Dedifferentiated amniotic fluid mesenchymal stem cell (primary cell): ENCODE results near the gene CYP19A1.

Source experiments
- DNase-seq: peaks from one replicate; pipeline ENCODE4 v3.0.0-alpha.2; 2016; ENCODE audit errors: extremely low spot score

Gene CYP19A1

DNA sequence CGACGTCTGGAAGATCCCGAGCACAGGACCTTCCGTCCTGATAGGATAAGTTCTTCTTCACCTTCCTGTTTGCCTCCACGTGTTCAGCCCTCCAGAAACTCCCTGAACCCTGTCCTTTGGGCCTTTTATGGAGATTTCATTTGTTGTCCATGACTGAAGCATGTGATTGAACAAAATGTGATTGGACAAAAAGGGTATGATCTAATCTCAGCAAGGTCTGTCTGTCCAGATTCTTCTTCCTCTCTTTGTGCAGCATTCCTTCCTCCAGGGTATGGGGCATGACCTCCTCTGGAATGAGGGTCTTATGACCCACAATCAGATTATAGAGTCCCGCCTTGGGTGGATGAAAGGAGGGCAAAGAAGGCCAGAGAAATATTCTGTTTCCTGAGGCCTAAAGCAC, at the start of gene CYP19A1:
TSS of gene CYP19A1 (minus strand) at position 101 of the 400 bp plus-strand sequence. CDS start 95,684 bp downstream, outside the sequence.
- no peak for DNase-seq

DNA sequence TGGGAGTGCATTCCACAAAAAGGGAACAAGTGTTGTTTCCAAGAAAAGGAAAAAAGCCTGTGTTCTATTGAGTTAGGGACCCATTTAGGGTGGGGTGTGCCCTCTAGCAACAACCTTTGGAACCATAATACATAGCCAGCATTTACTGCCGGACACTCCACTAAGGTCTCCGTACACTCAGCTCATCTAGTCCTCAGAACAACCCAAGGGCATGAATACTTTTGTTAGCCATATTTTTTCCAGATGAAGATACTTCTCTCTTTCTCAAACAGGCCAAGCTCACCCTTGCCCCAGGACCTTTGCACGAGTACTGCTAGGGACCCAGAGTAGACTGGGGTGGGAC, 49.3 kb upstream of the CYP19A1 start:
- no peak for DNase-seq

DNA sequence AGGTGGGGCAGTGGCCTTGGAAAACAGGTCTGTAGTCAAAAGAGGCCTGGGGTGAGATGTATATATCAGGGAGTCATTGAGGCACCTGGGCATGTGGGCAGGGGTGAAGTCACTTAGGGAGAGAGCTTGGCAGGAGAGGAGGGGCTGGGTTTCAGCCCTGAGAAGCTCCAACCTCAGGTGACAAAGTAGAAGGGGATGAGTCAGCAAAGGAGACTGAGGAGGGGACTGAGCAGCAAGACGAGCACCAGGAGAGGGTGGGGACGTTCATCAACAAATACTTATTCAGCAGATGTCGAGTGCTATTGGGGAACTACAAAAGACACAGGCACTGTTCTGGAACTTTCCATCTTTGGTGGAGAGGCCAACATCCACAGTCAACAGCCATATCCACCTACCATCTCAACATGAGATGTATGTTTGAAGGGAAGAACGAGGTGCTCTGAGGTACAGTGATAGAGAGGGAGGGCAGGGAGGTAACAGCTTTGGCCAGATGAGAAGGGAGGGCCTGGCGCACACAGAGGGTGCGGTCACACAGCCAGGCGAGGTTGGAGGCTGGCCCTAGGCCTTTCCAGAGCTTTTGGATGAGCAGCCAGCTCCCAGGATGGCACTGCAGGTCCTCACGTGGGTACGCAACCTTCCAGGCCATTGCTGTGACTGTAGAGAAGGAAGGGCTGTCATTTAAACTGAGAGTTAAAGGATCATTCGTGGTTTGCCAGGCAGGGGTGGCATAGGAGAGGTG, 48.7 kb upstream of the CYP19A1 start:
- DNase-seq = no peak

DNA sequence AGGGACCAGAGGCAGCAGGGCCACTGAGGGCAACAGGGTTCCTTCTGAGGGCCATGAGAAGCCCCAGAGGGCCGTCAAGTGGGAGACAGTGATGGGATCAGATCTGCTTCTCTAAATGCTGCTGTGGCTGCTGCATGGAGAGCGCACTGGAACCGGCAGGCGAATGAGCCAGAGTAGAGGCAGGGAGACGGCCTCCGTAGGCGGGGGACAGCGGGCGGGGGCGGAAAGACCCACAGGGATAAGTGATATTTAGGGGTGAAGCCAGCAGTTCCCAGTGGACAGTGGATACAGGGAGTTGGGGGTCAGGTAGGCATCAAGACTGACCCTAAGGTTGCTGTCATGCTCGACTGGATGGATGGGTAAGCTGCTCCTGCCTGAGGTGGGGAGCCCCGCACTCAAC, 48.1 kb upstream of the CYP19A1 start:
- DNase-seq = no peak

DNA sequence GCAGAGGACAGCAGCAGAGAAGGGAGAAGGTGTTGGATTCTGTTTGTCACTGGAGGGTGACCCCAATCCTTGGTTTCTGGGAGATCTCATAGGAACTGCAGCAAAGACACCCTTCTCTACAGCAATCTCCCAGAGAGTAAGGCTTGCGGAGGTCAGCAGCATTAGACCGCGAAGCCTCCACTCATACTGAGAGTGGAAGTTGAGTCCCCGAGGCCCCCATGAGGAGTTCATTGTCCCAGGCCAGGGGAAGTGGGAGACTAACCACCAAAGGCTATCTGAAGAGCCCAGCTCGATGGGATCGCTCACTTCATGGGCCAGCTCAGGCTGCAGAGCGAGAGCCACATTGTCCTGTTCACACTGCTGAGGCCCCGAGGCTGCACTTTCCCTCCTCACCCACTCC, 47.6 kb upstream of the CYP19A1 start:
- no peak for DNase-seq

DNA sequence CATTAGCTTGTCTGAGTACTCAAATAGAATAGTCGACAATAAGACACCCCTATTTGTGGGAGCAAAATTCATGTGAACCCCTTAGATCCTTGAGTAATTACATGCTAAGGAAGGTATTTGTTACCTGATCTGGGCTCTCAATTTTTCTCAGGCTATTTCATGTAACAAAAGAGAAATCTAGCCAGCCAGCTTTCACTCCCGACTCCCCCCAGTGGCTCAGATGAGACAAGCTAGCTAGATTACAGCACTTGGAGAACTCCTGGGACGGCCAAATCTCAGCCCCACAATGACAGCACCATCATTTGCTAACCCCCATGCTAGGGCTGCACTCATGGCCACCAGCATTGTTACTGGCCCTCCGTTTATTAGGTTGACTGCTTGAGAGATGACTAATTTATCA, 44.4 kb upstream of the CYP19A1 start:
- DNase-seq = peak; percentile 66

DNA sequence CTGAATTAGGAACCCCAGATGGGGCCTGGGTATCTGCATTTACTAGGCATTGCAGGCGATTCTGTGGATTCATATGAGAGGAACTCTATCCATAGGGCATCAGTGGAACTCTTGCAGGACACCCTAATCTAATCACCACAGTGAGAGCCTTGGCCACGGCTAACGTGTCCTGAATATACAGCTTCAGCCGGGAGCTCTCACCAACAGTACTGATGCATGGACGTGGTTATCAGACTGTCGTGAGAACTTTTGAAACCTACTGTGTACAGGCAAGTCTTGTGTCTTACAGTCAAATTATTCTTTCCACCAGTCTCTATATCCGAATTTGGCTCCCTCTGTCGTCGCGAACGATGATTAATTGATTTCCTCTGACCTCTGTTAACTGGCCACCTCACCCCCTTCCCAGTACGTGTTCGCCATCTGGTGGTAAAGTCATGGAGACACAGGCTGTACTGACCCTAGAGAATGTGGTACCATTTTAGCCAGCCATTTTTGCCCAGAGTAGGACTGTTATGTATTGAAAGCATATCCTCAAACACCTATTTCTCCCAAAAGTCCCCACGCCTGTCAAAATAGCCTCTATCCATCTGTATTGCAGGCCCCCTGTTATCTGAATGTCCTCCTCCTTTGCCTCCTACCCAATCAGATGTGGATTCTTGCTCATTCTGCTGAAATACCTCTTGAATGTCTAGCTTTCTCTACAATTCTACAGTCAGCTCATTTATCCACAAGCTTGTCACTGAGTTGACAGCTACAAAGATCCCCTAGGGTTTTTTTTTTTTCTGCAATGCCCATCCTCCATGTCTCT, 42.8 kb upstream of the CYP19A1 start:
- DNase-seq = peak; percentile 66

DNA sequence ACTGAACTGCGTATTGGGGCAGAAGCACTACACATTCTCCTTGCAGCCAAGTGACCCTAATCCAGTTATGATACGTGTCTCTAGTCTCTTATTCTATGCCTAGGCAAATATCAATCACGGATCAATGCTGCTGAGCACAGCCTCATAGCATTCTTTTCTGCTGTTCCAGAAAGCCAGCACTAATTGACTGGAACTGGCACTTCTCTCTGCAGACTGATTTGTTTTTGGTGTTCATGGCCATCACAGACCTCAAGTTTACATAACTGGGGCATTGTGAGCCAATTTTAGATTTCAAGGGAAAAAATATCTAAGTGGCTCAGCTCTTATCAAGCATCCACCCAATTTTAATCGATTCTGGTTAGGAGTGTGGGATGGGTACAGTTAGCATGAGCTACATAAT, 41.0 kb upstream of the CYP19A1 start:
- no peak for DNase-seq

DNA sequence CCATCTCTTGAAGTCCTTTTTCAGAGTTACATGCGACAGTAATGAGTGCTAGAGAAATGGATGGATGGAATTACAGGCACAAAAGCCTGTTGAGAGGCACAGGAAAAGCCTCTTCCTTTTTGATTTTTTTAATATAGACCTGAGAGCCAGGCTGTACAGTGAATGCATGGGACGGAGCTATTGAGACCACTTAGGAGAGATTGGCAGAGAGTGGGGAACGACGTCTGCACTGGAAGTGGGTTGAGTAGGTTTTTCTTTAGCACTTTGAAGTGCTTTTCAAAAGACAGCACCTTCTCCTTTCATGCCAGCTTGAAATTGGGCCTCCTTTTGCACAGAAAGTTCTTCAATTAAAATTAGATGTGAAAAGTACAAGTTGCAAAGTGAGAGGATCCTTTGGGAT, 40.0 kb upstream of the CYP19A1 start:
- no peak for DNase-seq

DNA sequence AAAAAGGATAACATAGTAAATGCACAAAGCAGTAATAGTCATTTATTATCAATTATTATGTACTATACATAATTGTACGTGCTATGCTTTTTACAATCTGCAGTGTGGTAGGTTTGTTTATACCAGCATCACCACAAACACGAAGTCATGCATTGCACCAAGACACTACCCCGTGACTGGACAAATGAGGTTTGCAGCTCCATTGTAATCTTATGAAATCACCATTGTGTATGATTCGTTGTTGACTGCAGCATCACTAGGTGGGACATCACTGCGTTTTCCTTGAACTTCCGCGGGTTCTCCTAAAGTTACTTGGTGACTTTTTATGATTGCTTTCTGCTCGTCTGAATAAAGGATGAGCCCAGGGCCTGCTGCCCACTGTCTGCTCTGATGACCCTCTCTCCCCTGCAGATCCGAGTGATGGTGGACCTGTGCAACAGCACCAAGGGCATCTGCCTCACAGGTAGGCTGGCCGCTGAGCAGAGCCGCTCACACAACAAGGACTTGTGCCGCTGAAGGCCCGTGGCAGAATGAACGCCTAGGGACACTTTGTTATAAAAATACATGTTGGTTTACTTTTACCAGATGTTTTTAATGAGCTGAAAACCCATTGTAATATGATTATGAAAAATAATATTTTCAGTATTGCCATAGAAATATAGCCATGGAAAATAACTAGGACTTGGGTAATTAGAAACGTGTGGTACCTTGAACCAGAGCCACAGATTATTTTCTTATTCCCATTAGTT, 38.8 kb upstream of the CYP19A1 start:
- DNase-seq = no peak

DNA sequence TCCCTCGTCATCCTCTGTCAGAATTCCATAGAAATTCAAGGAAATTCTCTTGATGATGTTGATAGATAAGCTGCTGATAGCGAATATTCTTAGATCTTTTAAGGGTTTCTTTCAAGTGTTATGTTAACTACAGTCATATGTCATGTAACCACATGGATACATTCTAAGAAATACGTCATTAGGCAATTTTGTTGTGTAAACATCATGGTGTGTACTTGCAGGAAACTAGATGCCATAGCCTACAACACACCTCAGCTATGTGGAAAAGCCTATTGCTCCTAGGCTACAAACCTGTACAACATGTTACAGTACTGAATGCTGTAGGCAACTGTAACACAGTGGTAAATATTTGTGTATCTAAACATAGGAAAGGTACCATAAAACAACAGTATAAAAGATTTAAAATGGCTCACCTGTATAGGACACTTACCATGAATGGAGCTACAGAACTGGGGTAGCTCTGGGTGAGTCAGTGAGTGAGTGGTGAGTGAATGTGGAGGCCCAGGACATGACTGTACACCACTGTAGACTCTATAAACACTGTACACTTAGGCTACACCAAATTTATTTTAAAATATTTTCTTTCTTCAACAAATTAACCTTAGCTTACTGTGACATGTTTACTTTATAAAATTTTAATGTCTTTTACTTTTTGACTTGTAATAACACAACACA, 37.7 kb upstream of the CYP19A1 start:
- DNase-seq = no peak

DNA sequence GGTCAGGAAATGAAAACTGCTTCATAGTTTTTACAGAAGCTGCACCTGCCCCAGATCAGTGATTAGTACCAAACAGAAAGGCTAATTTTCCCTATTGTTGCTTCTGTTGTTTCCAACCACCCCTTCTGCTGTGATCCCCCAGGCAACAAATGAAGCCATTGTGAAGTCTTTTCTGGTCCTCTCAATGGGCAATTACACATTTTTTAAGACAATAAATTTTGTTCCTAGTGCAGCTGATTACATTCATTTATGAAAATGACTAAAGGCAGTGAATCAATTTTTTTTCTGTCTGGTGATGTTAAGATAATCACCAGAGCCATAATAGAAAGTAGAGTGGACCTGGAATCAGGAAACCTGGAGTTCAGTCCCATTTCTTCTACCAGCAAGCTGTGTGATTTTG, 35.7 kb upstream of the CYP19A1 start:
- no peak for DNase-seq

DNA sequence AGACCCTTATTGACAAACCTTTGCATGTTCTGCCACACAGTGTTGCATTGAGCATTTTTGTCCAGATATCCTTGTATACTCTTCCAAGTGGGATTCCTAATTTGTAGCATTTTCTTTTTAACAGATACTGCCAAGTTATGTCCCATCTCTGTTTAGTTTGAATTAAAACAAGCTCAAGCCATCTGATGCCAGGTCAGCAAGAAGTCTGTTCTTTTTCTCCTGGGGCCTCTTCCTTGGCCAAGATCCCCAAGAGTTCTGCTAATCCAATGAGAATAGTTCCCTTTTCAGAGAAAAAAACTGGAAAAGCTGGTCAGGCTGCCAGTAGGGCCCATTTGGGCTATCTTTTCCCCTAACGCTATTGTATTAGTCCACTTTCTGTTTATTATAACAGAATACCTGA, 32.9 kb upstream of the CYP19A1 start:
- DNase-seq = no peak

DNA sequence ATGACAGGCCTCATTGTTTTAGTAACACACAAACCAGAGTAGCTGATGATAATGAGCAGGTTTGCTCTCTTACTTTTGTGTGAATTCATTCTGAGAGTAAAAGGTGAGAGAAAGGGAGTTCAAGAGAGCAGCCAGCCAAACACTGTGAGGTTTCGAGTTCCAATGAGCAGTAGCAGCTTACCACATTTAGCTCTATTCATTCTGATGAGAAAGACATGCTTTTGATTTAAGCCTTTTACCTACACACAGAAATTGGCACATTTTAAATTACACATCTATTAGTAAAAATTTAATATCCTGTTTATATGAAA, 31.0 kb upstream of the CYP19A1 start:
- DNase-seq = no peak

DNA sequence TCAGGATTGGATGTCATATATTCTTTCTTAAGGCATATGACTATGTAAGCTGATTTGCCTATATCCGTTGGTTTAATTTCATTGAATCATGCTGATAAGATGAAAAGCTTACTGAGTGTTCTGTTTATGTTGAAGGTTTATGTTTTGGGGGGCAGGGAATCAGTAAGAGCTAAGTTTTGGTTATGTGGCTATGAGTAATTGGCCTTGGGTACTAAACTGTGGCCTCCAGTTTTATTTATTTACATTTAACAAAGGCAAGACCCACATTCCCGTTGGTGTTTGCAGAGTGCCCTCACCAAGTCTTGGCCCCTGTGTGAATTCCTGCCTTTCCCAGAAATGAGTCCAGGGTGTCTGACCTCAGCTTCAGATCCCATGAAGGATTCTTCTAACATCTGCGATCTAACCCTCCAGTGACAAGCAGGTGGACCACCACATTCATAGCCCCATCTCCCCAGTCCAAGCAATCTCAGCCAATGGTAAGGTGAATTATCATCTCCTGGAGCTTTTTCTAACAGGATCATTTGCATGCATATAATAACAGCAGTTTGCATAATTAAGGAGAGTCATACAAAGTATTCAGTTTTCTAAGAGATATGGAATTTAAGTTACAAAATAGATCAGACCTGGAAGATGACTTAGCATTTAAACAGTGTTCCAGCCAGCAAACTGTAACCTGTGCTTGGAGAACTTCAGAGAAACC, 30.5 kb upstream of the CYP19A1 start:
- no peak for DNase-seq

DNA sequence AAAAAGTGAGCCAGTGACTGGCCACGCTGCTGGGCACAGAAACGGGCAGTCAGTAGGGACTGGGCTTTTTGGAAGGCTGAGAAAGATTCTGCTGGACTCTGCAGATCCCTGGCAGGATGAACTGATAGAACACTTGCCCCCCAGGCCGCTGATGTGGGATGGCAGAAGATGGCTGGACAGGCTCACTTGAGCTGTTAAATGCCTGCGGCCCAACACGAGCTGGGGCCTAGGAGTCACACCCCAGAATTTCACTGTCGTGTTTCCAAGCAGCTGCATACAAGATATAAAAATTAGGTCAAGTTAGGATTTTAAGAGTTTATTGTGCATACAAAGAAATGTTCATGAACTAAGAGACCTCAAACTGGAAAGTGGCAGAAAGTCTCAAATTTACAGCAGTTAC, 29.9 kb upstream of the CYP19A1 start:
- no peak for DNase-seq

DNA sequence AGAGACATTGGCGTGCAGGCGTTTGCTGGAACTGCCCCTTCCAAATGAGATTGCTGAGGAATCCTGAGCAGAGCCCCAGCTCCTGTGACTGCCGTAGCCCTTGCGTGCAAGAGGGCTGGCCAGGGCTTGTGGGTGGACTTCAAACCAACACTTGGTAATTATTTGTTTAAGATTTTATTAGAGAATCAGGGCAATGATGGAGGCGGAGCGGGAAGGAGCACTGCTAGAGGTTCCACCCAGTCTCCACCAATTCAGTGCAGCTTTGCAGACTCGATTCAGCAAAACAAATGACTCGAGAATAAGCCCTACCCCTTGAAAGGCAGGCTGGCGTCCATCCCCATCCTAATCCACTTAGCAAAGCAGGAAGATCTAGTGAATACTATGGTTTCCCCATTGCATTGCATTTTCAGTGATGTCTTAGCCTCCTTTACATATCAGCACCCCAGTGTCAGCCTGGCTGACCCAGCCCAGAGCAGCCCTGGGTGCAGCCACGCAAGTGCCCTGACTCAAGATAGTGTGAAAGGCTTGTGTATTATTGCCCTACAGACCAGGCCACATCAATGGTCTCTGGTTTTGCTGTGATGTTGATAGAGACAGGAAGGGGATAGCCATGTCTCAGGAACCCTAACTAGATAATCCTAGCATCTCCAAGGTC, 29.1 kb upstream of the CYP19A1 start:
- DNase-seq = no peak

DNA sequence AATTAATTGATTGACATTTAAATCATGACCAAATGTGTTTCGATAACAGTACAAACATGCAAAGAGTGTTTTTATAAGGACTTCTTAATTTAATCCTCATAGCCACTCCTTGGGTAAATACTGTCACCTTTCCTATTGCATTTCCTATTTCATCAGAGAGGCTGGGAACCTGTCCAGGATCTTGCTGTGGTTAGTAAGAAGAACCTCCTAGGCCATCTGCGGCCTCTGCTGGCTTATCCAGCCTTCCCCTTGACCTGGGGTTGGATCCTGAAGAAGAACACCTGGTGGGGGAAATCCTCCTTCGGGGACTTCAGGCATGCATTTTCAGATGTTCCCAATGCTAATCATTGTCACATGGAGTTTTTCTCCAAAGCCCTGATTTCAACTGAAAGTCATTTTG, 28.5 kb upstream of the CYP19A1 start:
- no peak for DNase-seq

DNA sequence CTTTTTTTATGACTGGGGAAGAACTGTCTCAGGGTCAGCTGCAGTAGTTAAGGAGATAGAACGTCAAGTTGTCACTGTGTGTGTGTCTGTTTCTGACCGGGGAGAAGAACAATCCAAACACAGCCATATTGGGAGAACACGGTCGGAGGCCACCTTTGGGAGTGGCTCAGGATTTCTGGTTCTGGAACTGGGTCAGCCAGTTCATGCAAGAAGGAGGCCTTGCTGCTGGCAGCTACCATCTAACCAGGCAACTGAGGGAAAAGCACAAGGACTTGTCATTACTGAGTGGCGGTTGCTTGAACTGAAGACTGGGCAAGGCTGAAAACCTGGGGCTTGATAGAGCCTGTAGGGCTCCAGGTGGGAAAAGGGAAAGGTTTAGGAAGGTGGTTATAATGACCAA, 27.7 kb upstream of the CYP19A1 start:
- DNase-seq = no peak

DNA sequence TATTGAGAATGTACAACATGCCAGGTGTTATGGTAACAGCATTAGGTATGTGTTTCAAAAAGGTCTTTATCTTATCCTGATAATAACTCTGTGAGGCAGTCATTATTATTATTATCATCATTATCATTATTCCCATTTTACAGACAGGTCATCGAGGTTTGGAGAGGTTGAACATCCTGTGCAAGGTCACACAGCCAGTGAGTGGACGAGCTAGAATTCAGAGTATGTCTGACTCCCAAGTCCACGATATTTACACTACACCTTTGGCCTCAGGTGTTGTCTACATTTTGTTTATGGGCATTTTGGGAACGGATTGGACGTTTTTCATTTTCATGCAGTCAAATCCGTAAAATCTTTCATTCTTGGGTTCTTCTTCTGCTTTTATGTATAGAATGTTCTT, 27.0 kb upstream of the CYP19A1 start:
- no peak for DNase-seq

DNA sequence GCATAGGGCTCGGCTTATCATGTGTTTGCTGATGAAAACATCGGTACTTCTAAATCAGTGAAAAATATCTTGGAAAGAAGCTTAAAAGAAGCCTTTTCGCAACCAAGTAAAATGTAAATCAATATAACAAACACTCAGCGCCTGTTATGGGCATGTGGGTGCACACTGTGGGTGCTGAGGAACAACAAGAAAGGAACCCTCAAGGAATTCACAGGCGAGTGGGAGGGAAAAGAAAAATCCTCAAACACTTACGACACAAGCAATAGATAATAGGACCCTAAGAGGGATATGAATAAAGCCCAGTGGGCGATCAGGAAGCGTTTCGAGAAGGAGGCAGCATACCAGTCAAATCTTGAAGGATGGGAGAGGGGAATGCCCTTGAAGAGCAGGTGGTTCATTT, 25.0 kb upstream of the CYP19A1 start:
- DNase-seq = no peak
